Mesenteric fat pad (tissue), 1 donor: Measurements from ENCODE around the gene MRPS16. TPM values are rescaled to one million over a fixed set of nuclear protein-coding genes. Genes with fewer than 3 reads are reported as not detected.
"Not testable (repeated sequence)": the region's sequence is repeated elsewhere in the genome, so short reads cannot be mapped to it uniquely, and the experiment has no call there.

Experiments used
- DNase-seq: peaks from one replicate; pipeline ENCODE4 v3.0.0-alpha.2; 2020; ENCODE audit warnings: low spot score
- long read RNA-seq: library from polyadenylated mRNA; unstranded; transcript quantifications from one replicate; pipeline ENCODE4 v2.0.0, GENCODE V29; 2020
- total RNA-seq: library from RNA; stranded (reverse); fragmentation: NEBNext Ultra II Directional; extraction: Animal tissue kit (Norgen Biotek cat#: 25700); gene quantifications from one replicate; pipeline ENCODE4 v1.2.1, GENCODE V29; 2021
- donor health status: DM: yes; HTN: yes; CAD: no.

The MRPS16 gene
- total RNA-seq: 91.7 TPM
- long read RNA-seq, transcript MRPS16-202 (3 exons, 2,634 nt): major isoform, 100 of 140 reads
- long read RNA-seq, partial matches to known transcripts: 8 of 140 reads
- long read RNA-seq, other reads (novel, unspliced or antisense): 28 of 140 reads

GRCh38 chr10:73252445-73253224, at the start of gene MRPS16:
MRPS16 (minus strand) TSS chr10:73252644; CDS start chr10:73252482, 162 bp downstream.
- DNase-seq: peak; percentile 94

GRCh38 chr10:73296946-73297345, 44.5 kb upstream of the MRPS16 start:
- DNase-seq: no peak

GRCh38 chr10:73293461-73293860, 41.0 kb upstream of the MRPS16 start:
- no peak for DNase-seq

- DNase-seq: no peak
Measured at GRCh38 chr10:73289958-73290357, 37.5 kb upstream of the MRPS16 start.

GRCh38 chr10:73287441-73287840, 35.0 kb upstream of the MRPS16 start:
- no peak for DNase-seq

- no peak for DNase-seq
Measured at GRCh38 chr10:73281097-73281496, 28.7 kb upstream of the MRPS16 start.

- no peak for DNase-seq
Measured at GRCh38 chr10:73264423-73264822, 12.0 kb upstream of the MRPS16 start.

- DNase-seq: no peak
Measured at GRCh38 chr10:73263693-73264347, 11.4 kb upstream of the MRPS16 start.

GRCh38 chr10:73262880-73263555, 10.6 kb upstream of the MRPS16 start:
- no peak for DNase-seq

- no peak for DNase-seq
Measured at GRCh38 chr10:73262105-73262730, 9.8 kb upstream of the MRPS16 start.

- DNase-seq: no peak
Measured at GRCh38 chr10:73261362-73261995, 9.0 kb upstream of the MRPS16 start.

- not testable (repeated sequence) for DNase-seq
Measured at GRCh38 chr10:73258612-73259011, 6.2 kb upstream of the MRPS16 start.

- no peak for DNase-seq
Measured at GRCh38 chr10:73253225-73253555, 746 bp upstream of the MRPS16 start.

GRCh38 chr10:73251683-73252444, 580 bp downstream of the MRPS16 start:
- DNase-seq: no peak

GRCh38 chr10:73248259-73248724, 4.2 kb downstream of the MRPS16 start:
- no peak for DNase-seq

GRCh38 chr10:73247509-73248258, 4.8 kb downstream of the MRPS16 start:
- no peak for DNase-seq

GRCh38 chr10:73246646-73247508, 5.6 kb downstream of the MRPS16 start, which contains the start of gene DNAJC9:
DNAJC9 (minus strand) TSS chr10:73247255; CDS start chr10:73247189, 66 bp downstream.
- DNase-seq: peak; percentile 99

GRCh38 chr10:73246322-73246645, 6.2 kb downstream of the MRPS16 start:
- DNase-seq: no peak
